ENCODE results near the gene ADARB1. TPM values are rescaled to one million over a fixed set of nuclear protein-coding genes. Genes with fewer than 3 reads are reported as not detected.

The ADARB1 gene
- total and polyA plus RNA-seq, 8 donors: 3.2 to 33.9 (median 9.4) TPM

GRCh38 chr21:45052960-45053359 is 21.4 kb upstream of the ADARB1 start:
- no peak for DNase-seq
- intact Hi-C loops (cut with DNase I; ENCODE audit: low total_unique reads): no loop called here
- peaks cover 0 to 21% (median 8%) of the 10 kb centered on the region in 4 donors for H3K4me1 ChIP-seq
- H3K9me3 ChIP-seq: peaks cover 0 to under 1% (median under 1%) of the 10 kb centered on the region in 4 donors
- peaks cover 0 to 23% (median 3%) of the 10 kb centered on the region in 3 donors for H3K27me3 ChIP-seq
- WGBS, 5 donors: 74 to 96% (median 87%) methylated on average over 10 of the region's 10 CpGs
- H3K4me3 ChIP-seq: no peak overlapping the region
- no peak for TF ChIP-seq POLR2A (IDR thresholded peaks at IDR 0.05)
- TF ChIP-seq POLR2AphosphoS5 (IDR thresholded peaks at IDR 0.05): no peak
- no peak for TF ChIP-seq CTCF (IDR thresholded peaks at IDR 0.05)
- no peak for TF ChIP-seq EP300 (IDR thresholded peaks at IDR 0.05)
- peak overlapping the region in 1 of 5 donors; percentile 93 for H3K27ac ChIP-seq
- H3K36me3 ChIP-seq: no peaks in the 10 kb centered on the region

- Histone ChIP-seq H3K9me3 (no peaks in the 10 kb centered on the region), H3K4me1 (peaks cover 0 to 21% (median 8%) of the 10 kb centered on the region in 4 donors), H3K27ac (peak overlapping the region in 1 of 5 donors; percentile 50), H3K27me3 (peaks cover 0 to 23% (median 3%) of the 10 kb centered on the region in 3 donors), H3K36me3 (no peaks in the 10 kb centered on the region), H3K4me3 (no peak overlapping the region)
- intact Hi-C loops (cut with DNase I; ENCODE audit: low total_unique reads): no loop called here
- DNase-seq: peak in 1 of 2 donors; percentile 63
- TF ChIP-seq POLR2A (IDR thresholded peaks at IDR 0.05) (no peak), CTCF (IDR thresholded peaks at IDR 0.05) (no peak), POLR2AphosphoS5 (IDR thresholded peaks at IDR 0.05) (no peak), EP300 (IDR thresholded peaks at IDR 0.05) (no peak)
- WGBS, 5 donors: 56 to 77% (median 58%) methylated on average over 7 to 8 of the region's 8 CpGs
Measured at GRCh38 chr21:45053561-45054226, 20.7 kb upstream of the ADARB1 start.

- Histone ChIP-seq H3K27ac (peak overlapping the region in 1 of 5 donors; percentile 58), H3K36me3 (no peaks in the 10 kb centered on the region), H3K4me3 (no peak overlapping the region), H3K27me3 (peaks cover 0 to 23% (median 3%) of the 10 kb centered on the region in 3 donors), H3K9me3 (no peaks in the 10 kb centered on the region), H3K4me1 (peaks cover 0 to 21% (median 8%) of the 10 kb centered on the region in 4 donors)
- 44 to 66% (median 55%) methylated on average over 18 of the region's 18 CpGs for WGBS, 5 donors
- intact Hi-C loops (cut with DNase I; ENCODE audit: low total_unique reads): no loop called here
- no peak for TF ChIP-seq POLR2AphosphoS5 (IDR thresholded peaks at IDR 0.05)
- TF ChIP-seq EP300 (IDR thresholded peaks at IDR 0.05): no peak
- no peak for TF ChIP-seq CTCF (IDR thresholded peaks at IDR 0.05)
- no peak for DNase-seq
Measured at GRCh38 chr21:45054227-45054926, 20.0 kb upstream of the ADARB1 start.

GRCh38 chr21:45054927-45055612 is 19.3 kb upstream of the ADARB1 start:
- Histone ChIP-seq H3K27ac (peak overlapping the region in 1 of 5 donors; percentile 58), H3K9me3 (no peaks in the 10 kb centered on the region), H3K36me3 (no peaks in the 10 kb centered on the region), H3K4me1 (peaks cover 0 to 25% (median 8%) of the 10 kb centered on the region in 4 donors), H3K4me3 (no peak overlapping the region), H3K27me3 (peaks cover 0 to 23% (median 3%) of the 10 kb centered on the region in 3 donors)
- DNase-seq: no peak
- TF ChIP-seq EP300 (IDR thresholded peaks at IDR 0.05) (no peak), POLR2A (IDR thresholded peaks at IDR 0.05) (no peak), CTCF (IDR thresholded peaks at IDR 0.05) (no peak), POLR2AphosphoS5 (IDR thresholded peaks at IDR 0.05) (no peak)
- intact Hi-C loops (cut with DNase I; ENCODE audit: low total_unique reads): no loop called here
- whole genome bisulfite sequencing, 5 donors: 88 to 95% (median 91%) methylated on average over 11 to 37 of the region's 37 CpGs

Measured in stomach (tissue), 9 donors.